GM23248 (cell line): ENCODE data around the gene RHOBTB1. TPM values are rescaled to one million over a fixed set of nuclear protein-coding genes. Genes with fewer than 3 reads are reported as not detected.

Experiments used
- DNase-seq: peaks from one replicate; pipeline ENCODE4 v3.0.0-alpha.2; 2015
- H2AFZ ChIP-seq: fragments of 200-600 bp; sonication (generic); 2 replicates; pipeline ENCODE4 v1.6.1; 2016; ENCODE audit warnings: antibody characterized with exemption
- H3F3A ChIP-seq: fragments of 200-600 bp; sonication (generic); 2 replicates; pipeline ENCODE4 v1.6.1; 2016; ENCODE audit warnings: mild to moderate bottlenecking, antibody characterized with exemption, mixed run types; ENCODE audit not compliant: insufficient read depth
- H3K27ac ChIP-seq: fragments of 200-600 bp; sonication (generic); 2 replicates; pipeline ENCODE4 v1.5.1; 2016; ENCODE audit warnings: mild to moderate bottlenecking
- H3K27me3 ChIP-seq: fragments of 200-600 bp; sonication (generic); replicated peaks from 2 replicates; pipeline ENCODE4 v1.6.1; 2016; ENCODE audit warnings: mild to moderate bottlenecking; ENCODE audit not compliant: insufficient read depth
- H3K36me3 ChIP-seq: fragments of 200-600 bp; sonication (generic); 2 replicates; pipeline ENCODE4 v1.6.1; 2016; ENCODE audit warnings: low read depth, mild to moderate bottlenecking
- H3K4me1 ChIP-seq: fragments of 200-600 bp; sonication (generic); 2 replicates; pipeline ENCODE4 v1.6.1; 2016; ENCODE audit warnings: mild to moderate bottlenecking; ENCODE audit not compliant: insufficient read depth
- H3K4me2 ChIP-seq: fragments of 200-600 bp; sonication (generic); one replicate; pipeline ENCODE4 v1.6.1; 2016; ENCODE audit warnings: mild to moderate bottlenecking; ENCODE audit not compliant: unreplicated experiment
- H3K4me3 ChIP-seq: fragments of 200-600 bp; sonication (generic); 2 replicates; pipeline ENCODE4 v1.5.1; 2016; ENCODE audit warnings: mild to moderate bottlenecking
- H3K79me2 ChIP-seq: fragments of 200-600 bp; sonication (generic); 2 replicates; pipeline ENCODE4 v1.6.1; 2016; ENCODE audit warnings: mild to moderate bottlenecking; ENCODE audit not compliant: insufficient read depth
- H3K9ac ChIP-seq: fragments of 200-600 bp; sonication (generic); 2 replicates; pipeline ENCODE4 v1.6.1; 2016; ENCODE audit warnings: mild to moderate bottlenecking
- H3K9me2 ChIP-seq: fragments of 200-600 bp; sonication (generic); 2 replicates; pipeline ENCODE4 v1.6.1; 2016; ENCODE audit warnings: mixed run types, mild to moderate bottlenecking, moderate library complexity; ENCODE audit not compliant: insufficient read depth
- H3K9me3 ChIP-seq: fragments of 200-600 bp; sonication (generic); one replicate; pipeline ENCODE4 v1.6.1; 2017; ENCODE audit warnings: low read depth
- H4K20me1 ChIP-seq: fragments of 200-600 bp; sonication (generic); 2 replicates; pipeline ENCODE4 v1.6.0; 2016; ENCODE audit not compliant: insufficient read depth
- EZH2 ChIP-seq: fragments of 200-600 bp; sonication (generic); IDR thresholded peaks from 2 replicates; pipeline ENCODE4 v1.6.1; 2018; ENCODE audit warnings: antibody characterized with exemption, mild to moderate bottlenecking; ENCODE audit not compliant: insufficient read depth, poor library complexity, severe bottlenecking
- EZH2phosphoT487 ChIP-seq: fragments of 200-600 bp; sonication (generic); IDR thresholded peaks from 2 replicates; pipeline ENCODE4 v1.6.1; 2018; ENCODE audit warnings: antibody characterized with exemption, moderate library complexity, mild to moderate bottlenecking, low read depth; ENCODE audit not compliant: insufficient read depth
- WGBS, 2 experiments: methylation state at CpG; one replicate each; pipeline ENCODE4 v1.1.6; 2015 to 2017; ENCODE audit warnings: low lambda C conversion rate in 2 of 2, low coverage in 1 of 2; ENCODE audit errors: missing lambda C conversion rate in 2 of 2; 5-methylcytosine and 5-hydroxymethylcytosine counted together
- in situ Hi-C: fragments of 300-500 bp; cut with MboI; formaldehyde crosslinking; loops from 2 replicates; pipeline ENCODE4 v1.15.0; 2020
- polyA plus RNA-seq: library from polyadenylated mRNA; unstranded; fragments of >200 nt; fragmentation: Nextera tagmentation; extraction: Ambion mirVana; gene quantifications from 2 replicates; pipeline ENCODE4 v1.2.1, GENCODE V29; 2016
- total RNA-seq: library from RNA; depleted of rRNA; stranded (reverse); fragments of >200 nt; shearing (Covaris generic); gene quantifications from 2 replicates; pipeline ENCODE4 v1.2.3, GENCODE V29; 2014

RHOBTB1 gene
- total and polyA plus RNA-seq, 2 experiments from 2014 or later = 11.1 to 14.6 TPM

GRCh38 chr10:60883187-60883586, 60.8 kb downstream of the RHOBTB1 start:
- Histone ChIP-seq H3K4me2 (no peak overlapping the region), H3K9me3 (no peaks in the 10 kb centered on the region), H4K20me1 (no peaks in the 10 kb centered on the region), H3K4me1 (no peaks in the 10 kb centered on the region), H3K27ac (no peak overlapping the region), H3K9me2 (no peaks in the 10 kb centered on the region), H3K9ac (no peak overlapping the region), H3F3A (no peaks in the 10 kb centered on the region), H3K36me3 (peaks cover 4% of the 10 kb centered on the region; the same call in 1 of the 2 replicates), H3K79me2 (no peaks in the 10 kb centered on the region), H3K27me3 (no peaks in the 10 kb centered on the region), H2AFZ (no peak overlapping the region), H3K4me3 (no peak overlapping the region)
- in situ Hi-C loops = no loop called here
- WGBS, 2 experiments = 79 to 84% methylated on average over 6 of the region's 6 CpGs
- peak; percentile 37 for DNase-seq
- no peak for TF ChIP-seq EZH2
- no peak for TF ChIP-seq EZH2phosphoT487

- Histone ChIP-seq H3K4me2 (no peak overlapping the region), H2AFZ (no peak overlapping the region), H3F3A (no peaks in the 10 kb centered on the region), H3K79me2 (no peaks in the 10 kb centered on the region), H3K36me3 (no peaks in the 10 kb centered on the region; the same call in 1 of the 2 replicates), H3K27ac (no peak overlapping the region), H3K9me2 (no peaks in the 10 kb centered on the region), H3K27me3 (no peaks in the 10 kb centered on the region), H3K9ac (no peak overlapping the region), H3K4me1 (no peaks in the 10 kb centered on the region), H3K9me3 (no peaks in the 10 kb centered on the region), H3K4me3 (no peak overlapping the region), H4K20me1 (no peaks in the 10 kb centered on the region)
- no peak for DNase-seq
- in situ Hi-C loops = no loop called here
- TF ChIP-seq EZH2phosphoT487 (no peak), EZH2 (no peak)
- 59 to 74% methylated on average over 3 of the region's 3 CpGs for WGBS, 2 experiments
Observed at GRCh38 chr10:60878224-60878623, 65.8 kb downstream of the RHOBTB1 start.

GRCh38 chr10:60877777-60878120, 66.2 kb downstream of the RHOBTB1 start:
- Histone ChIP-seq H3F3A (no peaks in the 10 kb centered on the region), H3K79me2 (no peaks in the 10 kb centered on the region), H3K36me3 (no peaks in the 10 kb centered on the region; the same call in 1 of the 2 replicates), H2AFZ (no peak overlapping the region), H3K9ac (no peak overlapping the region), H3K4me2 (no peak overlapping the region), H3K4me1 (no peaks in the 10 kb centered on the region), H3K27me3 (no peaks in the 10 kb centered on the region), H3K4me3 (no peak overlapping the region), H3K9me3 (no peaks in the 10 kb centered on the region), H3K27ac (no peak overlapping the region), H3K9me2 (no peaks in the 10 kb centered on the region), H4K20me1 (no peaks in the 10 kb centered on the region)
- DNase-seq = no peak
- in situ Hi-C loops = no loop called here
- no peak for TF ChIP-seq EZH2phosphoT487
- TF ChIP-seq EZH2 = no peak
- WGBS, 2 experiments = 96% methylated on average over 2 of the region's 2 CpGs

- Histone ChIP-seq H3K9me3 (no peaks in the 10 kb centered on the region), H3K79me2 (no peaks in the 10 kb centered on the region), H4K20me1 (no peaks in the 10 kb centered on the region), H3K4me2 (no peak overlapping the region), H3F3A (no peaks in the 10 kb centered on the region), H3K27ac (no peak overlapping the region), H3K4me3 (no peak overlapping the region), H3K9me2 (no peaks in the 10 kb centered on the region), H3K27me3 (no peaks in the 10 kb centered on the region), H3K9ac (no peak overlapping the region), H3K4me1 (no peaks in the 10 kb centered on the region), H3K36me3 (no peaks in the 10 kb centered on the region; the same call in 1 of the 2 replicates), H2AFZ (no peak overlapping the region)
- WGBS, 2 experiments = 78 to 81% methylated on average over 3 of the region's 3 CpGs
- TF ChIP-seq EZH2phosphoT487 = no peak
- no peak for TF ChIP-seq EZH2
- in situ Hi-C loops = no loop called here
- no peak for DNase-seq
Observed at GRCh38 chr10:60877061-60877776, 66.8 kb downstream of the RHOBTB1 start.
